DOHH2 (cell line): ENCODE data around the gene TSHZ2.

Experiments
- H3F3A ChIP-seq: fragments of 200-600 bp; sonication (generic), shearing (Covaris generic); 2 replicates; pipeline ENCODE4 v1.6.0; 2016; ENCODE audit warnings: antibody characterized with exemption, mild to moderate bottlenecking; ENCODE audit not compliant: control insufficient read depth, insufficient read depth
- H3K27ac ChIP-seq: fragments of 200-600 bp; sonication (generic); 2 replicates; pipeline ENCODE4 v1.5.1; 2014; ENCODE audit warnings: low read depth, mild to moderate bottlenecking, low read length, moderate library complexity
- H3K27me3 ChIP-seq: fragments of 200-600 bp; sonication (generic); 2 replicates; pipeline ENCODE4 v1.6.1; 2014; ENCODE audit warnings: mild to moderate bottlenecking, low read length, mixed read lengths; ENCODE audit not compliant: control insufficient read depth
- H3K36me3 ChIP-seq: fragments of 200-600 bp; sonication (generic); 2 replicates; pipeline ENCODE4 v1.6.1; 2014; ENCODE audit warnings: mild to moderate bottlenecking, low read length, moderate library complexity, mixed read lengths; ENCODE audit not compliant: control insufficient read depth
- H3K4me1 ChIP-seq: fragments of 200-600 bp; sonication (generic); 2 replicates; pipeline ENCODE4 v1.6.1; 2014; ENCODE audit warnings: mild to moderate bottlenecking, low read length, mixed read lengths; ENCODE audit not compliant: control insufficient read depth
- H3K4me2 ChIP-seq: fragments of 200-600 bp; sonication (generic); 2 replicates; pipeline ENCODE4 v1.6.0; 2014; ENCODE audit warnings: mild to moderate bottlenecking, low read length, moderate library complexity
- H3K4me3 ChIP-seq: fragments of 200-600 bp; sonication (generic); 2 replicates; pipeline ENCODE4 v1.5.1; 2014; ENCODE audit warnings: mild to moderate bottlenecking, low read length, mixed read lengths
- H3K79me2 ChIP-seq: fragments of 200-600 bp; sonication (generic); 2 replicates; pipeline ENCODE4 v1.6.1; 2014; ENCODE audit warnings: mild to moderate bottlenecking, low read length, mixed read lengths; ENCODE audit not compliant: control insufficient read depth
- H3K9me2 ChIP-seq: fragments of 200-600 bp; sonication (generic); replicated peaks from 2 replicates; pipeline ENCODE4 v1.6.1; 2014; ENCODE audit warnings: mild to moderate bottlenecking, low read length, mixed read lengths; ENCODE audit not compliant: control insufficient read depth
- H3K9me3 ChIP-seq: fragments of 200-600 bp; sonication (generic); 2 replicates; pipeline ENCODE4 v1.6.1; 2014; ENCODE audit warnings: antibody characterized with exemption, low read length, mixed read lengths; ENCODE audit not compliant: control insufficient read depth, insufficient read depth
- H4K20me1 ChIP-seq: fragments of 200-600 bp; sonication (generic); 2 replicates; pipeline ENCODE4 v1.6.0; 2014; ENCODE audit warnings: low read depth, mild to moderate bottlenecking, antibody characterized with exemption, low read length, moderate library complexity; ENCODE audit not compliant: control insufficient read depth, insufficient read depth
- CTCF ChIP-seq: fragments of 200-600 bp; sonication (generic); IDR thresholded peaks from one replicate; pipeline ENCODE4 v1.5.1; 2014; ENCODE audit warnings: antibody characterized with exemption, mild to moderate bottlenecking, low read depth, low read length; ENCODE audit not compliant: poor library complexity, severe bottlenecking
- EZH2phosphoT487 ChIP-seq: fragments of 200-600 bp; sonication (generic); IDR thresholded peaks from 2 replicates; pipeline ENCODE4 v1.6.1; 2017; ENCODE audit warnings: borderline replicate concordance, mild to moderate bottlenecking, antibody characterized with exemption, low read length, moderate library complexity, mixed read lengths

TSHZ2 gene

GRCh38 chr20:53040693-53041589 lies 68.8 kb downstream of the TSHZ2 start:
- H4K20me1 ChIP-seq, result no peaks in the 10 kb centered on the region
- no peaks in the 10 kb centered on the region for H3F3A ChIP-seq
- H3K4me3 ChIP-seq, result no peak overlapping the region
- no peaks in the 10 kb centered on the region for H3K27me3 ChIP-seq
- H3K36me3 ChIP-seq, result no peaks in the 10 kb centered on the region
- H3K27ac ChIP-seq, result no peak overlapping the region
- TF ChIP-seq CTCF (no peak), EZH2phosphoT487 (no peak)
- H3K9me2 ChIP-seq, result no peaks in the 10 kb centered on the region
- H3K4me1 ChIP-seq, result peaks cover 8% of the 10 kb centered on the region
- no peak overlapping the region for H3K4me2 ChIP-seq
- no peaks in the 10 kb centered on the region for H3K9me3 ChIP-seq
- H3K79me2 ChIP-seq, result no peaks in the 10 kb centered on the region

- H3F3A ChIP-seq, result no peaks in the 10 kb centered on the region
- TF ChIP-seq CTCF, result no peak
- TF ChIP-seq EZH2phosphoT487, result no peak
- H4K20me1 ChIP-seq, result no peaks in the 10 kb centered on the region
- no peaks in the 10 kb centered on the region for H3K27me3 ChIP-seq
- H3K4me1 ChIP-seq, result peaks cover 8% of the 10 kb centered on the region
- H3K27ac ChIP-seq, result no peak overlapping the region
- H3K4me3 ChIP-seq, result no peak overlapping the region
- H3K36me3 ChIP-seq, result no peaks in the 10 kb centered on the region
- H3K4me2 ChIP-seq, result no peak overlapping the region
- no peaks in the 10 kb centered on the region for H3K9me3 ChIP-seq
- H3K79me2 ChIP-seq, result no peaks in the 10 kb centered on the region
- no peaks in the 10 kb centered on the region for H3K9me2 ChIP-seq
Measured at GRCh38 chr20:53042521-53042920, 70.4 kb downstream of the TSHZ2 start.

- Histone ChIP-seq H3K36me3 (no peaks in the 10 kb centered on the region), H3K9me3 (no peaks in the 10 kb centered on the region), H3K4me2 (no peak overlapping the region), H3K79me2 (no peaks in the 10 kb centered on the region), H3K27me3 (no peaks in the 10 kb centered on the region), H3K4me3 (no peak overlapping the region), H3K27ac (no peak overlapping the region), H3F3A (no peaks in the 10 kb centered on the region), H3K4me1 (peaks cover 8% of the 10 kb centered on the region), H3K9me2 (no peaks in the 10 kb centered on the region), H4K20me1 (no peaks in the 10 kb centered on the region)
- TF ChIP-seq CTCF, result no peak
- TF ChIP-seq EZH2phosphoT487, result no peak
Measured at GRCh38 chr20:53044296-53044695, 72.1 kb downstream of the TSHZ2 start.
